ENCODE results near the gene C1QTNF4.

GRCh38 chr11:47550288-47551047 lies 43.7 kb downstream of the C1QTNF4 start:
- TF ChIP-seq CTCF (IDR thresholded peaks at IDR 0.05) (no peak), POLR2A (IDR thresholded peaks at IDR 0.05) (no peak)

Data from Peyer's patch (tissue), 4 donors.